ENCODE measurements around the gene ZNF275.
"Not testable (repeated sequence)": the region's sequence is repeated elsewhere in the genome, so short reads cannot be mapped to it uniquely, and the experiment has no call there.

Gene ZNF275

GRCh38 chrX:153319295-153320046, 14.5 kb upstream of the ZNF275 start:
- peak; percentile 51 for DNase-seq

GRCh38 chrX:153320047-153320443, 13.9 kb upstream of the ZNF275 start:
- DNase-seq, result not testable (repeated sequence)

GRCh38 chrX:153320555-153321184, 13.3 kb upstream of the ZNF275 start:
- DNase-seq, result no peak

GRCh38 chrX:153321381-153322124, 12.4 kb upstream of the ZNF275 start, which contains the start of gene PNMA6F:
PNMA6F (minus strand) TSS chrX:153321767; CDS start chrX:153320674, 1,093 bp downstream.
- no peak for DNase-seq

- DNase-seq, result no peak
Measured at GRCh38 chrX:153327561-153327960, 6.4 kb upstream of the ZNF275 start.

GRCh38 chrX:153333266-153333665, 687 bp upstream of the ZNF275 start:
- DNase-seq, result no peak

- DNase-seq, result no peak
Measured at GRCh38 chrX:153334654-153335295, 822 bp downstream of the ZNF275 start.

GRCh38 chrX:153336121-153336894, 2.4 kb downstream of the ZNF275 start:
- DNase-seq, result no peak

GRCh38 chrX:153336988-153337387, 3.0 kb downstream of the ZNF275 start:
- no peak for DNase-seq

- DNase-seq, result no peak
Measured at GRCh38 chrX:153338836-153339235, 4.9 kb downstream of the ZNF275 start.

- DNase-seq, result no peak
Measured at GRCh38 chrX:153339662-153340061, 5.7 kb downstream of the ZNF275 start.

- no peak for DNase-seq
Measured at GRCh38 chrX:153340111-153340510, 6.2 kb downstream of the ZNF275 start.

GRCh38 chrX:153342762-153343558, 9.0 kb downstream of the ZNF275 start:
- DNase-seq, result no peak

- DNase-seq, result no peak
Measured at GRCh38 chrX:153343674-153344073, 9.7 kb downstream of the ZNF275 start.

- no peak for DNase-seq
Measured at GRCh38 chrX:153347530-153347929, 13.6 kb downstream of the ZNF275 start.

GRCh38 chrX:153348421-153348820, 14.5 kb downstream of the ZNF275 start:
- no peak for DNase-seq

GRCh38 chrX:153349952-153350351, 16.0 kb downstream of the ZNF275 start:
- no peak for DNase-seq

GRCh38 chrX:153351981-153352380, 18.0 kb downstream of the ZNF275 start:
- DNase-seq, result no peak

- DNase-seq, result no peak
Measured at GRCh38 chrX:153352858-153353257, 18.9 kb downstream of the ZNF275 start.

GRCh38 chrX:153353416-153353815, 19.5 kb downstream of the ZNF275 start:
- no peak for DNase-seq

GRCh38 chrX:153357877-153358276, 23.9 kb downstream of the ZNF275 start:
- DNase-seq, result no peak

All from RPMI8226 (cell line).